Progenitor cell of endocrine pancreas (in vitro differentiated cells): ENCODE data around the gene CCN5. TPM values are rescaled to one million over a fixed set of nuclear protein-coding genes. Genes with fewer than 3 reads are reported as not detected.

Source experiments
- DNase-seq: peaks from one replicate; pipeline ENCODE4 v3.0.0; 2021; ENCODE audit warnings: low spot score; ENCODE audit not compliant: unreplicated experiment
- H3K27ac Mint-ChIP-seq: 2 replicates; pipeline ENCODE4 v1.8.0; 2021; ENCODE audit warnings: mild to moderate bottlenecking, moderate library complexity, mixed read lengths
- H3K27me3 Mint-ChIP-seq: 2 replicates; pipeline ENCODE4 v1.8.0; 2021; ENCODE audit warnings: mixed read lengths
- H3K36me3 Mint-ChIP-seq: 2 replicates; pipeline ENCODE4 v1.8.0; 2022; ENCODE audit warnings: mixed read lengths; ENCODE audit not compliant: insufficient read depth
- H3K4me1 Mint-ChIP-seq: 2 replicates; pipeline ENCODE4 v1.8.0; 2021; ENCODE audit warnings: low read depth, mixed read lengths
- H3K4me3 Mint-ChIP-seq: 2 replicates; pipeline ENCODE4 v1.8.0; 2021; ENCODE audit warnings: low read depth, mild to moderate bottlenecking, moderate library complexity, mixed read lengths
- H3K9me3 Mint-ChIP-seq: 2 replicates; pipeline ENCODE4 v1.8.0; 2021; ENCODE audit warnings: low read depth, mixed read lengths
- total RNA-seq: library from RNA; stranded (reverse); gene quantifications from 2 replicates; pipeline ENCODE4 v1.2.1, GENCODE V29; 2021
- TF ChIP-seq, protein P1 (sequence below): fragments of 200-600 bp; sonication (generic); IDR thresholded peaks from one replicate; pipeline ENCODE4 v1.5.0; 2021; ENCODE audit warnings: antibody characterized with exemption, mild to moderate bottlenecking; ENCODE audit not compliant: unreplicated experiment

CCN5 gene
- total RNA-seq, 1 donor from 2014 or later = not detected

DNA sequence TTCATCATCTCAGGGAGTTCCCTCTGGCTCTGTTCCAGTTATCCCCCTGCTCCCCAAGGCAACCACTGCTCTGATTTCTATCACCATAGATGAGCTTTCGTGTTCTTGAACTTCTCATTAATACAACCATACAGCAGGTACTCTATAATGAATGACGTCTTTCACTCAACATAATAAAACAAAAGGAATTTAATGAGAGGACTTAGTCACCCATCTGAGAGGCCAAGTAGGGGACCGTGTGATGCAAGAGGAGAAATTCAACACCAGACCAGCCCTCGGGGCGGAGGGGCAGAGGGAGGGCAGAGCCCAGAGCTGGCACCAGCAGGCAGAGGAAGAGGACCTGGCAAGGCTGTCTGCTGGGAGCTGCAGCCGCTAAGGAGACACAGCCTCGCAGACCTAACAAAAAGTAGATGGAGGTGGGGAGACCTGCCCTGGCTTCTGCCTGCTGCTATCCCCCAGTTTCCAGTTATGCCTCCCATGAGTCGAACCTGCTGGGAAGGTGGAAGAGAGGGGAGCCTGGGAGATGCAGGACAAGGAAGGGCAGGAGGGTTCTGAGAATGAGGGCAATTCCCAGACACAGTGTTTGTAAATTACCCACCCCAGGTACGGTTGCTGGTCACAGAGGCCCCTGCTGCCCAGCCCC is 13.8 kb downstream of the CCN5 start:
- Mint-ChIP-seq H3K9me3 (no peaks in the 10 kb centered on the region), H3K27me3 (peaks cover 10% of the 10 kb centered on the region), H3K4me3 (no peak overlapping the region), H3K4me1 (peaks cover 11% of the 10 kb centered on the region), H3K27ac (peak overlapping the region; percentile 43), H3K36me3 (no peaks in the 10 kb centered on the region)
- no peak for DNase-seq
- TF ChIP-seq, protein P1, sequence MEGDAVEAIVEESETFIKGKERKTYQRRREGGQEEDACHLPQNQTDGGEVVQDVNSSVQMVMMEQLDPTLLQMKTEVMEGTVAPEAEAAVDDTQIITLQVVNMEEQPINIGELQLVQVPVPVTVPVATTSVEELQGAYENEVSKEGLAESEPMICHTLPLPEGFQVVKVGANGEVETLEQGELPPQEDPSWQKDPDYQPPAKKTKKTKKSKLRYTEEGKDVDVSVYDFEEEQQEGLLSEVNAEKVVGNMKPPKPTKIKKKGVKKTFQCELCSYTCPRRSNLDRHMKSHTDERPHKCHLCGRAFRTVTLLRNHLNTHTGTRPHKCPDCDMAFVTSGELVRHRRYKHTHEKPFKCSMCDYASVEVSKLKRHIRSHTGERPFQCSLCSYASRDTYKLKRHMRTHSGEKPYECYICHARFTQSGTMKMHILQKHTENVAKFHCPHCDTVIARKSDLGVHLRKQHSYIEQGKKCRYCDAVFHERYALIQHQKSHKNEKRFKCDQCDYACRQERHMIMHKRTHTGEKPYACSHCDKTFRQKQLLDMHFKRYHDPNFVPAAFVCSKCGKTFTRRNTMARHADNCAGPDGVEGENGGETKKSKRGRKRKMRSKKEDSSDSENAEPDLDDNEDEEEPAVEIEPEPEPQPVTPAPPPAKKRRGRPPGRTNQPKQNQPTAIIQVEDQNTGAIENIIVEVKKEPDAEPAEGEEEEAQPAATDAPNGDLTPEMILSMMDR = no peak

DNA sequence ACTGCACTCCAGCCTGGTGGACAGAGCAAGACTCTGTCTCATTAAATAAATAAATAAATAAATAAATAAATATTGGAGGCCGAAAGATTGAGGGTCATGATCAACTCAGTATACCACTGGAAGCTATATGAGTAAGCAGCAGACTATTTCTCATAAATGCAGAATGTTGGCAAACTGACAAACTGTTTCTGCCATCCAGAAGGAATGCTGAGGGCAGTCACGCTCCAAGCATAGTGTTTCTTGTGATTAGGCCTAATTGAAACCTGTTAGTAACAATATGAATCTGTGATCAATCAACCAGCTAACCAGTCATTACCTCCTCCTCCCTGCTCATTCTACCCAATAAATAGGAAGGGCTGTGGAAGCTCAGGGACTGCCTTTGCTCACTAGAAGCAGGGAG is 15.3 kb downstream of the CCN5 start:
- DNase-seq = no peak
- H3K4me1 Mint-ChIP-seq = peaks cover 11% of the 10 kb centered on the region
- H3K27me3 Mint-ChIP-seq = peaks cover 15% of the 10 kb centered on the region
- TF ChIP-seq, protein P1 = no peak
- H3K4me3 Mint-ChIP-seq = no peak overlapping the region
- no peaks in the 10 kb centered on the region for H3K36me3 Mint-ChIP-seq
- H3K9me3 Mint-ChIP-seq = no peaks in the 10 kb centered on the region
- no peak overlapping the region for H3K27ac Mint-ChIP-seq

DNA sequence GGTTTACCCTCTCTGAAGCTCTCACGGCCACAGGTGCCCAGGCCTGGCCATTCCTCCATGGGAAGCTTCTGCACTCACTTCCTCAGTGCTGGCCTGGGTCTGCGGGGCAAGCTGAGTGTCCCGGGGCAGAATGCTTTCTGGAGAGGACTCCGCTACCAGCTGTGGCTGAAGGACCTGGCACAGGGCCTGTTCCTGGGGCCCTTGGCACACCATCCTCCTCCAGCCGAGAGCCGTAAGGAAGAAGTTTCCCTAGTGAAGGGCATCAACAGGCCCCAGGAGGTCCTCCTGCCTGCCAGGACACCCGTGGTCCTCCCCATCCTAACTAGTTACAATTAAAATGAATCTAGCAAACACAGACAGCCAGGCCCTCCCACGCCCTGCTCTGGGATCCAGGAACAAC is 16.5 kb downstream of the CCN5 start:
- Mint-ChIP-seq H3K27me3 (peaks cover 15% of the 10 kb centered on the region), H3K27ac (no peak overlapping the region)
- TF ChIP-seq, protein P1 = no peak

DNA sequence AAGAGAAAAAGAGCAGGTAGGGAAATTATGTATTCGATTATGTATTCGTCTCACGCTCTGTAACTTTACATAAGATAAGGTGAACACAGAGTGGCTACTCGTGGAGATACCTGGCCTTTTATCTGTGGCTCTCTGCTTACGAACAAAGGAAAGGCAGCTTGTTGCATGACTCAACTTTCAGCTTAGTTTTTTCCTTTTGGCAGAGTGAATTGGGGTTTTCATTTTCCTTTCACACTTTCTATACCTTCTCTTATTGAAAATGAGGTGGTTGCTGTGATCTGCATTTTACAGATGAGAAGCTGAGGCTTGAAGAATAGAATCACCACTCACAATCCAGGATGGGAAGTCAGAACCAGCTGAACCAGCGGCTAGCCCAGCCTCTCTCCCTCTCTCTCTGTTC is 17.2 kb downstream of the CCN5 start:
- Mint-ChIP-seq H3K27ac (peak overlapping the region; percentile 13), H3K9me3 (peaks cover 9% of the 10 kb centered on the region), H3K4me3 (no peak overlapping the region), H3K4me1 (peaks cover 12% of the 10 kb centered on the region), H3K36me3 (peaks cover 1% of the 10 kb centered on the region), H3K27me3 (peaks cover 15% of the 10 kb centered on the region)
- TF ChIP-seq, protein P1 = no peak
- no peak for DNase-seq

More for the DNA sequence above, 16.5 kb downstream of the CCN5 start:
- Mint-ChIP-seq H3K36me3 (peaks cover 1% of the 10 kb centered on the region), H3K4me3 (no peak overlapping the region), H3K9me3 (peaks cover 7% of the 10 kb centered on the region), H3K4me1 (peaks cover 12% of the 10 kb centered on the region)
- no peak for DNase-seq

DNA sequence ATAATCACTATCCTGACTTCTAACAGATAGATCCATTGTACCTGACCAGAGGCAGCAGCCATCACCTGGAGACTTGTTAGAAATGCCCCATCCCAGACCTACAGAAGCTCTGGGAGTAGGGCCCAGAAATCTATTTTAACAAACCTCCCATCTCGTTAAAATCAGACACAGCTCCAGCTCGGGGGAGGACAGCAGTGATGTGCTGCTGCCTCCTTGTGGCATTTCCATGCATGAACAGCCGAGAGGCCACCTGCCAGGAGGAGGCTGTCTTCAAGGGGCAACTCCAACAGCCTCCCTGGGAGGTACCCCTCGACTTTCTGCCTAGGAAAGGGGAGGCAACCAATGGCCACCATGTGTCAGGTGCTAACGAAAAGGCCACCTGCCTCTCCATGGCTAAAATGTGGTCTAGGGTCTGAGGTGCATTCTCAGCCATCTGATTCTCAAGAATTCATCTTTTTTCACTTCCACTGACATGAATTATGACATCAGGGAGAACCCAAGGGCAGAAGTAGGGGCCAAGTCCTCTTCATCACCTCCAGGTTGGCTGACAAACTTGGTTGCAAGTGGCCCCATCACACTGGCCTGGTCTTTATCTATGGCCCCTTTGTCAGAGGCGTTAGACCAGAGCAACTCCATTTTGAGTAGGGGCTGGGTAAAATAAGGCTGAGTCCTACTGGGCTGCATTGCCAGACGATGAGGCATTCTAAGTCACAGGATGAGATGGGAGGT is 18.3 kb downstream of the CCN5 start:
- H3K9me3 Mint-ChIP-seq = peaks cover 9% of the 10 kb centered on the region
- no peak overlapping the region for H3K4me3 Mint-ChIP-seq
- H3K27me3 Mint-ChIP-seq = peaks cover 15% of the 10 kb centered on the region
- H3K27ac Mint-ChIP-seq = no peak overlapping the region
- peak; percentile 46 for DNase-seq
- H3K4me1 Mint-ChIP-seq = peaks cover 12% of the 10 kb centered on the region
- TF ChIP-seq, protein P1 = peak; percentile 74
- peaks cover 1% of the 10 kb centered on the region for H3K36me3 Mint-ChIP-seq
